Kidney (tissue), 14 donors: Measurements from ENCODE around the gene LRRC63. TPM values are rescaled to one million over a fixed set of nuclear protein-coding genes. Genes with fewer than 3 reads are reported as not detected.

Experiments
- DNase-seq, 5 donors: peaks; one replicate each; pipeline ENCODE4 v3.0.0-alpha.2; 2013 to 2020
- FAIRE-seq: peaks from 2 replicates; lab custom pipeline; 2012; peaks lifted over from hg19 to GRCh38; lab: Jason Lieb, UNC
- H3K27ac ChIP-seq, 2 donors: one replicate each; pipeline ENCODE4 v1.7.0; 2013; ENCODE audit warnings: low read depth in 2 of 2, low read length in 2 of 2, inconsistent platforms in 1 of 2
- H3K27me3 ChIP-seq: one replicate; pipeline ENCODE4 v1.7.1; 2013; ENCODE audit warnings: low read length, inconsistent platforms; ENCODE audit not compliant: control insufficient read depth, insufficient read depth
- H3K36me3 ChIP-seq, 3 donors: one replicate each; pipeline versions ENCODE4 v1.7.0 to v1.7.1; 2013; ENCODE audit warnings: low read length in 3 of 3, control low read depth in 1 of 3, inconsistent platforms in 1 of 3; ENCODE audit not compliant: insufficient read depth in 3 of 3, control insufficient read depth in 2 of 3
- H3K4me1 ChIP-seq, 3 donors: one replicate each; pipeline versions ENCODE4 v1.7.0 to v1.7.1; 2013; ENCODE audit warnings: low read length in 3 of 3, inconsistent platforms in 1 of 3, low read depth in 1 of 3; ENCODE audit not compliant: control insufficient read depth in 2 of 3, insufficient read depth in 2 of 3
- H3K4me3 ChIP-seq, 3 donors: one replicate each; pipeline versions ENCODE4 v1.7.0 to v1.8.1; 2013; ENCODE audit warnings: low read length in 3 of 3, control low read depth in 1 of 3, inconsistent platforms in 1 of 3
- H3K9ac ChIP-seq, 3 donors: one replicate each; pipeline versions ENCODE4 v1.7.0 to v1.7.1; 2013; ENCODE audit warnings: low read length in 3 of 3, control low read depth in 1 of 3, inconsistent platforms in 1 of 3
- H3K9me3 ChIP-seq, 3 donors: one replicate each; pipeline versions ENCODE4 v1.7.0 to v1.7.1; 2013; ENCODE audit warnings: low read length in 3 of 3, control low read depth in 1 of 3, inconsistent platforms in 1 of 3; ENCODE audit not compliant: control insufficient read depth in 2 of 3, insufficient read depth in 1 of 3
- CTCF ChIP-seq: IDR thresholded peaks from 3 replicates; pipeline ENCODE4 v1.5.1; 2012; ENCODE audit warnings: mild to moderate bottlenecking, moderate library complexity, borderline replicate concordance; ENCODE audit not compliant: insufficient read depth; ENCODE audit errors: extremely low read depth
- intact Hi-C: fragments of 100-400 bp; cut with DNase I; formaldehyde crosslinking; loops from one replicate; pipeline ENCODE4 v1.11.1; 2022
- polyA plus RNA-seq: library from polyadenylated mRNA; stranded (reverse); fragments of 350-450 nt; fragmentation: Illumina TruSeq; extraction: RNeasy Lipid Tissue Mini Kit (QIAGEN cat#74804); gene quantifications from one replicate; pipeline ENCODE4 v1.2.3, GENCODE V29; 2014; ENCODE audit warnings: low read depth, low replicate concordance; ENCODE audit not compliant: insufficient read depth
- total RNA-seq: library from RNA; stranded (reverse); fragmentation: NEBNext Ultra II Directional; extraction: Animal tissue kit (Norgen Biotek cat#: 25700); gene quantifications from one replicate; pipeline ENCODE4 v1.2.1, GENCODE V29; 2021
- donor health status: control.
- donor health status: control.
- donor health status: control.
- donor health status: control.
- donor health status: control.
- donor health status: DM: yes; HTN: yes; CAD: no.
- donor health status: Normal renal cell carcinoma (clear cell type).

LRRC63 gene
- total and polyA plus RNA-seq, 2 donors from 2014 or later, result 0.17 to 0.31 TPM

GRCh38 chr13:46320821-46321220 is 109.1 kb downstream of the LRRC63 start:
- no peaks in the 10 kb centered on the region for H3K27me3 ChIP-seq
- no peaks in the 10 kb centered on the region for H3K36me3 ChIP-seq
- peaks cover 0 to 2% (median 0%) of the 10 kb centered on the region in 3 donors for H3K4me1 ChIP-seq
- no peak overlapping the region for H3K27ac ChIP-seq
- no peak for TF ChIP-seq CTCF
- H3K9me3 ChIP-seq, result no peaks in the 10 kb centered on the region
- no peak overlapping the region for H3K4me3 ChIP-seq
- H3K9ac ChIP-seq, result no peak overlapping the region
- FAIRE-seq (no peak), DNase-seq (no peak)
- intact Hi-C loops, result no loop called here

- Histone ChIP-seq H3K36me3 (no peaks in the 10 kb centered on the region), H3K27me3 (no peaks in the 10 kb centered on the region), H3K9ac (no peak overlapping the region), H3K4me1 (peaks cover 0 to 2% (median 0%) of the 10 kb centered on the region in 3 donors), H3K4me3 (no peak overlapping the region), H3K9me3 (no peaks in the 10 kb centered on the region), H3K27ac (no peak overlapping the region)
- peak in 3 of 5 donors; percentile 53 to 81 (median 80) for DNase-seq
- peak; percentile 35 for FAIRE-seq
- intact Hi-C loops, result no loop called here
- peak; percentile 61 for TF ChIP-seq CTCF
Measured at GRCh38 chr13:46321494-46322225, 109.9 kb downstream of the LRRC63 start.

DNA sequence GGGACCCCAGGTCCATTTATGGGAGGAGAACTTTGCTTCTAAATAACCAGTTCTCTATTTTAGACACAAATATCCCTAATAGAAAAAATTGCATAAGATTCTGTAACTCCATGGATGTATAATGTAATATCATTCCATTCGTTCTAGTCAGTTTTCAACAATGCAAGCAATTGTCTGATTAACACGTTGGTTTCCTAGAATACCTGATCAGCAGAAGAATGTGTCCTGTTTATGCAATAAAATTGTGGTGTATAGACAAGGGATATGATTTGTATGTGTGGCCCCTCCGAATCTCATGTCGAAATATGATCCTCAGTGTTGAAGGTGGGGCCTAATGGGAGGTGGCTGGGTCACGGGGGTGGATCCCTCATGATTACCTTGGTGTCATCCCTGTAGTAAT is 113.2 kb downstream of the LRRC63 start:
- intact Hi-C loops, result no loop called here
- Histone ChIP-seq H3K27me3 (no peaks in the 10 kb centered on the region), H3K27ac (no peak overlapping the region), H3K4me1 (peaks cover 0 to 2% (median 0%) of the 10 kb centered on the region in 3 donors), H3K9ac (no peak overlapping the region), H3K4me3 (no peak overlapping the region), H3K36me3 (no peaks in the 10 kb centered on the region), H3K9me3 (no peaks in the 10 kb centered on the region)
- FAIRE-seq (no peak), DNase-seq (no peak)
- TF ChIP-seq CTCF, result no peak

Other genes starting within 250 kb of the LRRC63 start
- 53.1 TPM for gene ZC3H13, start 159.2 kb upstream of the LRRC63 start, total RNA-seq
- gene ZC3H13, start 159.2 kb upstream of the LRRC63 start, polyA plus RNA-seq, result 6.4 TPM
- not detected for gene CPB2, start 106.9 kb upstream of the LRRC63 start, total RNA-seq
- not detected for gene CPB2, start 106.9 kb upstream of the LRRC63 start, polyA plus RNA-seq
- gene LCP1, start 29.8 kb upstream of the LRRC63 start, total RNA-seq, result 73.5 TPM
- gene LCP1, start 29.8 kb upstream of the LRRC63 start, polyA plus RNA-seq, result 5.6 TPM
- gene RUBCNL, start 175.3 kb downstream of the LRRC63 start, total RNA-seq, result 4.6 TPM
- gene RUBCNL, start 175.3 kb downstream of the LRRC63 start, polyA plus RNA-seq, result 0.54 TPM